CD4-positive, alpha-beta T cell treated with Interleukin-6 for 4 hours (primary cell): ENCODE measurements around the gene SIM1.

ENCODE experiments used
- DNase-seq: peaks from one replicate; pipeline ENCODE4 v3.0.0-alpha.2; 2020; ENCODE audit warnings: mixed read lengths

Gene SIM1

GRCh38 chr6:100464903-100465700 is at the start of gene SIM1:
SIM1 (minus strand) TSS chr6:100464921; CDS start chr6:100463468, 1,453 bp downstream.
- DNase-seq: no peak

GRCh38 chr6:100512203-100512862 is 47.6 kb upstream of the SIM1 start:
- no peak for DNase-seq

- DNase-seq: no peak
These were observed 44.4 kb upstream of the SIM1 start for GRCh38 chr6:100509101-100509500.

GRCh38 chr6:100506651-100507050 is 41.9 kb upstream of the SIM1 start:
- no peak for DNase-seq

- no peak for DNase-seq
These were observed 40.3 kb upstream of the SIM1 start for GRCh38 chr6:100504786-100505737.

GRCh38 chr6:100503043-100503705 is 38.5 kb upstream of the SIM1 start:
- DNase-seq: no peak

- DNase-seq: no peak
These were observed 28.6 kb upstream of the SIM1 start for GRCh38 chr6:100493206-100493888.

GRCh38 chr6:100491952-100492670 is 27.4 kb upstream of the SIM1 start:
- no peak for DNase-seq

GRCh38 chr6:100490065-100490464 is 25.3 kb upstream of the SIM1 start:
- no peak for DNase-seq

GRCh38 chr6:100488244-100488643 is 23.5 kb upstream of the SIM1 start:
- no peak for DNase-seq

GRCh38 chr6:100487638-100488037 is 22.9 kb upstream of the SIM1 start:
- no peak for DNase-seq

- no peak for DNase-seq
These were observed 20.5 kb upstream of the SIM1 start for GRCh38 chr6:100485268-100485667.

- DNase-seq: no peak
These were observed 19.8 kb upstream of the SIM1 start for GRCh38 chr6:100484474-100484873.

GRCh38 chr6:100482698-100483097 is 18.0 kb upstream of the SIM1 start:
- no peak for DNase-seq

GRCh38 chr6:100479179-100480035 is 14.7 kb upstream of the SIM1 start:
- DNase-seq: no peak

GRCh38 chr6:100475554-100476320 is 11.0 kb upstream of the SIM1 start:
- DNase-seq: no peak

- DNase-seq: no peak
These were observed 8.5 kb upstream of the SIM1 start for GRCh38 chr6:100473182-100473581.

- no peak for DNase-seq
These were observed 8.0 kb upstream of the SIM1 start for GRCh38 chr6:100472674-100473073.

GRCh38 chr6:100470422-100471120 is 5.8 kb upstream of the SIM1 start:
- no peak for DNase-seq
